Endothelial cell of umbilical vein (primary cell): ENCODE data around the gene CFAP100.

Experiments used
- EZH2 ChIP-seq: IDR thresholded peaks from 2 replicates; pipeline ENCODE4 v1.6.1; 2012; ENCODE audit warnings: borderline replicate concordance, low read depth, mild to moderate bottlenecking, moderate library complexity, low read length, inconsistent platforms; ENCODE audit not compliant: severe bottlenecking
- POLR2A ChIP-seq: IDR thresholded peaks from 2 replicates; pipeline ENCODE4 v1.6.1; 2012; ENCODE audit warnings: low read depth, mild to moderate bottlenecking, control low read depth, low read length
- POLR2AphosphoS5 ChIP-seq: IDR thresholded peaks from 2 replicates; pipeline ENCODE4 v1.6.1; 2012; ENCODE audit warnings: low read depth, mild to moderate bottlenecking, control low read depth, low read length, moderate library complexity; ENCODE audit not compliant: insufficient read depth
- TF ChIP-seq, protein P1 (sequence below), 2 donors: IDR thresholded peaks; 1 replicate in 1 of 2; 2 replicates in 1 of 2; pipeline ENCODE4 v1.5.1; 2011; ENCODE audit warnings: low read length in 2 of 2, mild to moderate bottlenecking in 2 of 2, moderate library complexity in 2 of 2, control low read depth in 1 of 2, inconsistent platforms in 1 of 2, low read depth in 1 of 2; ENCODE audit not compliant: insufficient read depth in 1 of 2; ENCODE audit errors: extremely low read depth in 1 of 2

DNA sequence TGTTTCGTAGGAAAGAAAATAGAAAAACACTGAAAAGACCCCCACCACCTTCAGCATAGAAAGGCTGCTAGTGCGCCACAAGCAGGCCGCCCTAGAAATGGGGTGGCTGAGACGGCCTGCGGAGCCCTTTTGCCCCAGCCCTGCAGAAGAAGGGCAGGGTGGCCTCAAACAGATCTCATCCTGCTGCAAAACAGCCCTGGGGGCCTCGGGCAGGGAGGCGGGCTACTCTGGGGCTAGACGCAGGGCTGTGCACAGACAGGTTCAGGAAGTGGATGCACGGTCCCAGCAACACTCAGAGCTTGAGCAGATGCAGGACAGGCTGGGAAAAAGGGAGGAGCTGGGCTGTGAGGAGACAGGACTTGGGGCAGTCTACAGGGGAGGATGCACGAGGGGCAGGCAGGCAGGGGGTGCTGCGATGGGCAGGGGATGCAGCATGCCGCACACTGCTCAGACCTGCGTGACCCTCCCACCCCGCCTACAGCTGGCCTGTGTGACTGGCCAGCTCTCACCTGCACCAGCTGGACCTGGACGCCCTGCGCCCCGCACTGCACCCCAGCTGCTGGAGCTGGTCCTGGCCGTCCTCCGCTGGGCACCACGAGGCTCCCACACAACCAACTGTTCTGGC is 46.7 kb downstream of the CFAP100 start:
- TF ChIP-seq, protein P1, sequence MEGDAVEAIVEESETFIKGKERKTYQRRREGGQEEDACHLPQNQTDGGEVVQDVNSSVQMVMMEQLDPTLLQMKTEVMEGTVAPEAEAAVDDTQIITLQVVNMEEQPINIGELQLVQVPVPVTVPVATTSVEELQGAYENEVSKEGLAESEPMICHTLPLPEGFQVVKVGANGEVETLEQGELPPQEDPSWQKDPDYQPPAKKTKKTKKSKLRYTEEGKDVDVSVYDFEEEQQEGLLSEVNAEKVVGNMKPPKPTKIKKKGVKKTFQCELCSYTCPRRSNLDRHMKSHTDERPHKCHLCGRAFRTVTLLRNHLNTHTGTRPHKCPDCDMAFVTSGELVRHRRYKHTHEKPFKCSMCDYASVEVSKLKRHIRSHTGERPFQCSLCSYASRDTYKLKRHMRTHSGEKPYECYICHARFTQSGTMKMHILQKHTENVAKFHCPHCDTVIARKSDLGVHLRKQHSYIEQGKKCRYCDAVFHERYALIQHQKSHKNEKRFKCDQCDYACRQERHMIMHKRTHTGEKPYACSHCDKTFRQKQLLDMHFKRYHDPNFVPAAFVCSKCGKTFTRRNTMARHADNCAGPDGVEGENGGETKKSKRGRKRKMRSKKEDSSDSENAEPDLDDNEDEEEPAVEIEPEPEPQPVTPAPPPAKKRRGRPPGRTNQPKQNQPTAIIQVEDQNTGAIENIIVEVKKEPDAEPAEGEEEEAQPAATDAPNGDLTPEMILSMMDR (IDR thresholded peaks at IDR 0.05; ENCODE audit: extremely low read depth in 1 of 2, insufficient read depth in 1 of 2, low read depth in 1 of 2, low read length in 2 of 2), result no peak
- TF ChIP-seq POLR2A (no peak), EZH2 (no peak), POLR2AphosphoS5 (no peak)
